ENCODE measurements around the gene GPC3. TPM values are rescaled to one million over a fixed set of nuclear protein-coding genes. Genes with fewer than 3 reads are reported as not detected.

GPC3 gene
- total and polyA plus RNA-seq, 5 donors from 2014 or later = 0.34 to 0.93 (median 0.44) TPM; not detected in 2

GRCh38 chrX:133869270-133869669, 116.1 kb downstream of the GPC3 start:
- DNase-seq = no peak
- Histone ChIP-seq H3K4me3 (ENCODE audit: low read depth, low read length) (no peak overlapping the region), H3K9me3 (ENCODE audit: control insufficient read depth in 2 of 2, low read length in 2 of 2) (no peaks in the 10 kb centered on the region), H3K36me3 (ENCODE audit: control insufficient read depth, insufficient read depth, low read length) (no peaks in the 10 kb centered on the region), H3K27ac (ENCODE audit: insufficient read depth, low read length, poor library complexity, severe bottlenecking) (no peak overlapping the region), H3K27me3 (ENCODE audit: control insufficient read depth, insufficient read depth, low read length) (no peaks in the 10 kb centered on the region), H3K4me1 (ENCODE audit: control insufficient read depth, insufficient read depth, low read length, poor library complexity, severe bottlenecking) (no peaks in the 10 kb centered on the region)
- H3K27me3 Mint-ChIP-seq = no peaks in the 10 kb centered on the region
- H3K36me3 Mint-ChIP-seq = no peaks in the 10 kb centered on the region
- no peak overlapping the region for H3K27ac Mint-ChIP-seq
- peaks cover 0 to 4% (median 0%) of the 10 kb centered on the region in 7 donors for H3K9me3 Mint-ChIP-seq
- no peak overlapping the region for H3K4me3 Mint-ChIP-seq
- no peak for ATAC-seq (ENCODE audit: low read depth in 2 of 2)
- H3K4me1 Mint-ChIP-seq = no peaks in the 10 kb centered on the region

GRCh38 chrX:133868682-133869081, 116.7 kb downstream of the GPC3 start:
- Mint-ChIP-seq H3K4me1 (no peaks in the 10 kb centered on the region), H3K27ac (no peak overlapping the region), H3K27me3 (no peaks in the 10 kb centered on the region), H3K9me3 (peaks cover 0 to 4% (median 0%) of the 10 kb centered on the region in 7 donors), H3K36me3 (no peaks in the 10 kb centered on the region), H3K4me3 (no peak overlapping the region)
- ATAC-seq (ENCODE audit: low read depth in 2 of 2) = no peak
- Histone ChIP-seq H3K36me3 (ENCODE audit: control insufficient read depth, insufficient read depth, low read length) (no peaks in the 10 kb centered on the region), H3K9me3 (ENCODE audit: control insufficient read depth in 2 of 2, low read length in 2 of 2) (no peaks in the 10 kb centered on the region), H3K4me1 (ENCODE audit: control insufficient read depth, insufficient read depth, low read length, poor library complexity, severe bottlenecking) (no peaks in the 10 kb centered on the region), H3K27ac (ENCODE audit: insufficient read depth, low read length, poor library complexity, severe bottlenecking) (no peak overlapping the region), H3K4me3 (ENCODE audit: low read depth, low read length) (no peak overlapping the region), H3K27me3 (ENCODE audit: control insufficient read depth, insufficient read depth, low read length) (no peaks in the 10 kb centered on the region)
- no peak for DNase-seq

- no peak overlapping the region for H3K4me3 Mint-ChIP-seq
- Histone ChIP-seq H3K36me3 (ENCODE audit: control insufficient read depth, insufficient read depth, low read length) (no peaks in the 10 kb centered on the region), H3K27ac (ENCODE audit: insufficient read depth, low read length, poor library complexity, severe bottlenecking) (no peak overlapping the region), H3K27me3 (ENCODE audit: control insufficient read depth, insufficient read depth, low read length) (no peaks in the 10 kb centered on the region), H3K4me1 (ENCODE audit: control insufficient read depth, insufficient read depth, low read length, poor library complexity, severe bottlenecking) (no peaks in the 10 kb centered on the region), H3K9me3 (ENCODE audit: control insufficient read depth in 2 of 2, low read length in 2 of 2) (no peaks in the 10 kb centered on the region), H3K4me3 (ENCODE audit: low read depth, low read length) (no peak overlapping the region)
- no peak overlapping the region for H3K27ac Mint-ChIP-seq
- H3K27me3 Mint-ChIP-seq = no peaks in the 10 kb centered on the region
- no peaks in the 10 kb centered on the region for H3K4me1 Mint-ChIP-seq
- H3K36me3 Mint-ChIP-seq = no peaks in the 10 kb centered on the region
- DNase-seq = no peak
- no peak for ATAC-seq (ENCODE audit: low read depth in 2 of 2)
- peaks cover 0 to 4% (median 0%) of the 10 kb centered on the region in 7 donors for H3K9me3 Mint-ChIP-seq
Measured at GRCh38 chrX:133868250-133868649, 117.1 kb downstream of the GPC3 start.

- no peak overlapping the region for H3K4me3 ChIP-seq (ENCODE audit: low read depth, low read length)
- no peaks in the 10 kb centered on the region for H3K36me3 Mint-ChIP-seq
- H3K9me3 Mint-ChIP-seq = peaks cover 0 to 1% (median 0%) of the 10 kb centered on the region in 7 donors
- no peaks in the 10 kb centered on the region for H3K27me3 Mint-ChIP-seq
- ATAC-seq (ENCODE audit: low read depth in 2 of 2) (no peak), DNase-seq (no peak)
- H3K4me1 Mint-ChIP-seq = no peaks in the 10 kb centered on the region
- no peaks in the 10 kb centered on the region for H3K27me3 ChIP-seq (ENCODE audit: control insufficient read depth, insufficient read depth, low read length)
- H3K4me1 ChIP-seq (ENCODE audit: control insufficient read depth, insufficient read depth, low read length, poor library complexity, severe bottlenecking) = no peaks in the 10 kb centered on the region
- H3K27ac Mint-ChIP-seq = no peak overlapping the region
- H3K4me3 Mint-ChIP-seq = no peak overlapping the region
- H3K9me3 ChIP-seq (ENCODE audit: control insufficient read depth in 2 of 2, low read length in 2 of 2) = no peaks in the 10 kb centered on the region
- no peaks in the 10 kb centered on the region for H3K36me3 ChIP-seq (ENCODE audit: control insufficient read depth, insufficient read depth, low read length)
- no peak overlapping the region for H3K27ac ChIP-seq (ENCODE audit: insufficient read depth, low read length, poor library complexity, severe bottlenecking)
Measured at GRCh38 chrX:133865761-133866471, 119.5 kb downstream of the GPC3 start.

GRCh38 chrX:133864236-133864635, 121.2 kb downstream of the GPC3 start:
- no peak overlapping the region for H3K4me3 Mint-ChIP-seq
- H3K4me1 ChIP-seq (ENCODE audit: control insufficient read depth, insufficient read depth, low read length, poor library complexity, severe bottlenecking) = no peaks in the 10 kb centered on the region
- no peaks in the 10 kb centered on the region for H3K27me3 ChIP-seq (ENCODE audit: control insufficient read depth, insufficient read depth, low read length)
- DNase-seq (no peak), ATAC-seq (ENCODE audit: low read depth in 2 of 2) (no peak)
- H3K27me3 Mint-ChIP-seq = no peaks in the 10 kb centered on the region
- H3K4me3 ChIP-seq (ENCODE audit: low read depth, low read length) = no peak overlapping the region
- H3K9me3 Mint-ChIP-seq = peaks cover 0 to 1% (median 0%) of the 10 kb centered on the region in 7 donors
- no peaks in the 10 kb centered on the region for H3K4me1 Mint-ChIP-seq
- H3K27ac ChIP-seq (ENCODE audit: insufficient read depth, low read length, poor library complexity, severe bottlenecking) = no peak overlapping the region
- H3K9me3 ChIP-seq (ENCODE audit: control insufficient read depth in 2 of 2, low read length in 2 of 2) = no peaks in the 10 kb centered on the region
- no peak overlapping the region for H3K27ac Mint-ChIP-seq
- no peaks in the 10 kb centered on the region for H3K36me3 ChIP-seq (ENCODE audit: control insufficient read depth, insufficient read depth, low read length)
- H3K36me3 Mint-ChIP-seq = no peaks in the 10 kb centered on the region

- no peaks in the 10 kb centered on the region for H3K4me1 Mint-ChIP-seq
- no peaks in the 10 kb centered on the region for H3K9me3 ChIP-seq (ENCODE audit: control insufficient read depth in 2 of 2, low read length in 2 of 2)
- no peaks in the 10 kb centered on the region for H3K36me3 Mint-ChIP-seq
- H3K9me3 Mint-ChIP-seq = peaks cover 0 to 1% (median 0%) of the 10 kb centered on the region in 7 donors
- H3K27me3 ChIP-seq (ENCODE audit: control insufficient read depth, insufficient read depth, low read length) = no peaks in the 10 kb centered on the region
- no peaks in the 10 kb centered on the region for H3K36me3 ChIP-seq (ENCODE audit: control insufficient read depth, insufficient read depth, low read length)
- DNase-seq = no peak
- no peak overlapping the region for H3K4me3 Mint-ChIP-seq
- H3K4me1 ChIP-seq (ENCODE audit: control insufficient read depth, insufficient read depth, low read length, poor library complexity, severe bottlenecking) = no peaks in the 10 kb centered on the region
- ATAC-seq (ENCODE audit: low read depth in 2 of 2) = no peak
- H3K27ac ChIP-seq (ENCODE audit: insufficient read depth, low read length, poor library complexity, severe bottlenecking) = no peak overlapping the region
- no peak overlapping the region for H3K4me3 ChIP-seq (ENCODE audit: low read depth, low read length)
- H3K27ac Mint-ChIP-seq = no peak overlapping the region
- peaks cover 4% of the 10 kb centered on the region for H3K27me3 Mint-ChIP-seq
Measured at GRCh38 chrX:133859860-133860259, 125.5 kb downstream of the GPC3 start.

- no peaks in the 10 kb centered on the region for H3K4me1 ChIP-seq (ENCODE audit: control insufficient read depth, insufficient read depth, low read length, poor library complexity, severe bottlenecking)
- no peak overlapping the region for H3K4me3 ChIP-seq (ENCODE audit: low read depth, low read length)
- Mint-ChIP-seq H3K27me3 (peaks cover 4% of the 10 kb centered on the region), H3K4me3 (no peak overlapping the region), H3K27ac (no peak overlapping the region), H3K9me3 (peaks cover 0 to 1% (median 0%) of the 10 kb centered on the region in 7 donors), H3K4me1 (no peaks in the 10 kb centered on the region), H3K36me3 (no peaks in the 10 kb centered on the region)
- ATAC-seq (ENCODE audit: low read depth in 2 of 2) (no peak), DNase-seq (no peak)
- no peaks in the 10 kb centered on the region for H3K9me3 ChIP-seq (ENCODE audit: control insufficient read depth in 2 of 2, low read length in 2 of 2)
- H3K27ac ChIP-seq (ENCODE audit: insufficient read depth, low read length, poor library complexity, severe bottlenecking) = no peak overlapping the region
- H3K27me3 ChIP-seq (ENCODE audit: control insufficient read depth, insufficient read depth, low read length) = no peaks in the 10 kb centered on the region
- H3K36me3 ChIP-seq (ENCODE audit: control insufficient read depth, insufficient read depth, low read length) = no peaks in the 10 kb centered on the region
Measured at GRCh38 chrX:133859336-133859735, 126.1 kb downstream of the GPC3 start.

GRCh38 chrX:133857640-133858269, 127.6 kb downstream of the GPC3 start:
- Histone ChIP-seq H3K36me3 (ENCODE audit: control insufficient read depth, insufficient read depth, low read length) (no peaks in the 10 kb centered on the region), H3K4me3 (ENCODE audit: low read depth, low read length) (no peak overlapping the region), H3K9me3 (ENCODE audit: control insufficient read depth in 2 of 2, low read length in 2 of 2) (no peaks in the 10 kb centered on the region), H3K27me3 (ENCODE audit: control insufficient read depth, insufficient read depth, low read length) (no peaks in the 10 kb centered on the region), H3K27ac (ENCODE audit: insufficient read depth, low read length, poor library complexity, severe bottlenecking) (no peak overlapping the region), H3K4me1 (ENCODE audit: control insufficient read depth, insufficient read depth, low read length, poor library complexity, severe bottlenecking) (no peaks in the 10 kb centered on the region)
- no peaks in the 10 kb centered on the region for H3K36me3 Mint-ChIP-seq
- H3K27me3 Mint-ChIP-seq = peaks cover 4% of the 10 kb centered on the region
- DNase-seq (no peak), ATAC-seq (ENCODE audit: low read depth in 2 of 2) (no peak)
- no peak overlapping the region for H3K4me3 Mint-ChIP-seq
- H3K9me3 Mint-ChIP-seq = peaks cover 0 to 1% (median 0%) of the 10 kb centered on the region in 7 donors
- peaks cover 0 to 4% (median 0%) of the 10 kb centered on the region in 4 donors for H3K4me1 Mint-ChIP-seq
- H3K27ac Mint-ChIP-seq = no peak overlapping the region
